Activated T-cell treated with anti-CD3 and anti-CD28 coated beads for 48 hours (primary cell): ENCODE results near the gene SMIM24.

Experiments used
- DNase-seq: peaks from one replicate; pipeline ENCODE4 v3.0.0-alpha.2; 2020; ENCODE audit warnings: low read depth

SMIM24 gene

DNA sequence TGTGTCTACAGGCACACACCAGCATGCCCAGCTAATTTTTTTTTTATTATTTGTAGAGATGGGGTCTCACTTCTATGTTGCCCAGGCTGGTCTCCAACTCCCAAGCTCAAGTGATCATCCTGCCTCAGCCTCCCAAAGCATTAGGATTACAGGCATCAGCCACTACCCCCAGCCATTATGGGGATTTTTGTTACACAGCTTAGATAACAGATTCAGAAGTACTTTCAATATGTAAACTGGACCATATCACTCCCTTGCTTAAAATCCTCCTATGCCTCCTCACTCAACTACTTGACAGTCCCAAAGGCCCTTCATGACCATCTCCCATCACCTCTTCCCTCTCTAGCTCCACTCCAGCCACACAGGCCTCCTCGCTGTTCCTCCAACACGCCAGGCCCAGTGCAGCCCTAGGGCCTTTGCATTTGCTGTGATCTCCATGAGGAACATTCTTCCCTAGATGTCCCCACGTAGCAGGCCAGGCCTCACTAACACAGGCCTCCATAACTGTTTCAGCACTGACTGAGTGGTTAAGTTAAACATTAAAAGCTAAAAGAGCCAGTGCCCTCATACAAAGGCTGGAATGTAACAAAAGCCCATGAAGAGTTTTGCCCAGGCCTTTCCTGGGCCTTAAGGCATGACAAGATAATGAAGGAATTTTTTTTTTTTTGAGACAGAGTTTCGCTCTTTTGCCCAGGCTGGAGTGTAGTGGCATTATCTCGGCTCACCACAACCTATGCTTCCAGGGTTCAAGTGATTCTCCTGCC lies 17.6 kb upstream of the SMIM24 start:
- DNase-seq = no peak

DNA sequence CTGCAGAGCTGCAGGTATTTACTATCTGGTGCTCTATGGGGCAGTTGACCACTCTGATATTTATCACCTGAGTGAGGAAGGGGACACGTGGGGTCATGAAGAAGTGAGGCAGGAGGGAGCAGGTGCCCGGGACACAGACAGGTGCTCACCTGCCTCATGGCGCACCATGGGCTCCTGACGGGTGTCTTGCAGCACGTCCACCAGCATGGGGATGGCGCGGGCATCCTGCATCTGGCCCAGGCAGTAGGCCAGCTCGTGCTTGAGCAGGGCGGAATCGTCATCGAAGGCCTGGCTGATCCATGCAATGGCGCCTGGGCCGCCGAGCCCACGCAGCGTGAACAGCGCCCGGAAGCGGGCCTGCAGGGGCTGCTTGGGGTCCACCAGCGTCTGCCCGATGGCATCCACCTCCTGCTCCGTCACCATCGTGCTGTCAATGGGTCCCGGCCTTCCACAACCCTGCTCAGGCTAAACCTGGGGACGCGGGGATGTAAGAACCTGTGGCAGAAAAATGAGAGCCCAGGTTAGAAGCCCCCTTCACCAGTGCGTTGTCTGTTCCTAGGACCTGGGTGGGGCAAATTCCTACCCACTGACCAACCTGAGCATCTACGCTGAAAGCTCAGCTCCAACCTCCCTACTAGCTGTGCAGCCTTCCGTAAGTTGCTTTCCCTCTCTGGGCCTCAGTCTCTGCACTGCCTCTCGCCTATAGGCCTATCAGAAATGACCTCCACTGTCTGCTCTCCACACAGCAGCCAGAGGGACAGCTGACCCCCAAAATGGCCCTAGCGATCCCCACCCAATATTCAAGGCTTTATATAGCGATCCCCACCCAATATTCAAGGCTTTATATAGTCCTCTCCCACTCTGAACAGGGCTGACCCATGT lies 16.3 kb upstream of the SMIM24 start:
- no peak for DNase-seq

DNA sequence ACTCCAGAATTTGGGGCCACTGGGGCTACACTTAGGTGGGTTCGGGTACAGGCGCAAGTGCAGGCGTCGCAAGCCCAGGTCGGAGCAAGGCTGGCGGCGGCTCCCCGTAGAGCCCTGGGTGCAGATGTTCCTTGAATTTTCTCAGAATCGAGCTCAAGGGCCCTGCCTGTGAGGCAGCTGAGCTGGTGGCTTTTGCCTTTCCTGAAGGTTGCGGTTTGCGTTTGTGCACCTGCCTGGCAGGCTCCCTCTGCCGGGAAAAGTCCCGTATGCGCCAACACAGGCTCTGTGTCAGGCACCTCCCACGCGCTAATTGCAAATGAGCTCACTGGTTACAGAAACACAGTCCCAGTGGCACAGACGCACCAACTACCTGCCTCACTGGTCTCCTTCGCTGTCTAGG lies 14.2 kb upstream of the SMIM24 start:
- DNase-seq = peak; percentile 48

DNA sequence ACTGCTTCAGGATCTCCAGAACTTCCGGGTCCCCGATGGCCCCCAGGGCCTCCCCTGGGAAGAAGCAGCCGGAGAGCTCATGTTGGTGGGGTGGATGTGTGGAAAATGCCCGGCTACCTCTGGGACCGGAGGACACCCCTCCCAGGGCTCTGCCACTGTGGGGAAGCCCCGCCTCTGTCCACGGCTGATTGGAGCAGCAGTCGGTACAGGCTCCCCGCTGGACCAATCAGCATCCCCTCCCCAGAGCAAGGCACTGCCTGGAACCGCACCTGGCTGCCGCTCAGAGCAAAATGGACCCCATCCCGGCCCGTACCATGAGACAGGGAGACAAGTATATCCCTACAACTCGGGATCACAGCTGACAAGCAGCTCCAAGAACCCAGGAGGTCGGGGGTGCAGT lies 13.7 kb upstream of the SMIM24 start:
- no peak for DNase-seq

DNA sequence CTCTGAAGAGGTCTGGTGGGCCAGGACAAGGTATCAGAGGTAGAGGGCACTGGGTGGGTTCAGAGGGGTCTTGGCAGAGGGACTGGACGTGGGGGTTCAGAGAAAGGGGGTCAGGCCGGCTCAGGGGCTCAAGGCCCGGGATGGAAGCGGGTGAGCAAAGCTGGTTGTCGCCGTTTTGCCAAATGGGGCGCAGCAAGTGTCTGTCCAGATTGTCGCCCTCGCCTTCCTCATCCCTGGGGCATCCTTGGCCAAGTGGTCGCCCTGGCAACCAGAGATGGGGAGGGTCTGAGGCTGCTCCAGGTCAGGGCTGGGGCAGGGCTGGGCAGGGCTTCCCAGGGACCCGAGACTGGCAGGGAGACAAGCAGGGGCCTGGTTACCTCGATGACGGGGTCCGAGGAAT lies 13.3 kb upstream of the SMIM24 start:
- no peak for DNase-seq

DNA sequence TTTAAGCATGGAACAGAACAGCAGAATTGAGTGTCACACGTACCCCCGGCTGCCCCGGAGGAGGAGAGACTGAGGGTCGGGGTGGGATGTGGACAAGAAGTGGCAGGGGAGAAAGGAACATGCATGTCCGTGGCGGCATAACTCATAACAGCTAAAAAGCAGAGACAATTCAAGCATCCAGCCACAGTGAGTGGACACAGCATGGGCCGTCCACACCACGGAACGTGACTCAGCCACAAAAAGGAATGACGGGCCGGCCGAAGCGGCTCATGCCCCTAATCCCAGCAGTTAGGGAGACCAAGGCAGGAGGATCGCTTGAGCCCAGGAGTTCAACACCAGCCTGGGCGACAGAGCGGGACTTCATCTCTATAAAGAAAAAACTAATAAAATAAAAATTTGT lies 12.6 kb upstream of the SMIM24 start:
- no peak for DNase-seq

DNA sequence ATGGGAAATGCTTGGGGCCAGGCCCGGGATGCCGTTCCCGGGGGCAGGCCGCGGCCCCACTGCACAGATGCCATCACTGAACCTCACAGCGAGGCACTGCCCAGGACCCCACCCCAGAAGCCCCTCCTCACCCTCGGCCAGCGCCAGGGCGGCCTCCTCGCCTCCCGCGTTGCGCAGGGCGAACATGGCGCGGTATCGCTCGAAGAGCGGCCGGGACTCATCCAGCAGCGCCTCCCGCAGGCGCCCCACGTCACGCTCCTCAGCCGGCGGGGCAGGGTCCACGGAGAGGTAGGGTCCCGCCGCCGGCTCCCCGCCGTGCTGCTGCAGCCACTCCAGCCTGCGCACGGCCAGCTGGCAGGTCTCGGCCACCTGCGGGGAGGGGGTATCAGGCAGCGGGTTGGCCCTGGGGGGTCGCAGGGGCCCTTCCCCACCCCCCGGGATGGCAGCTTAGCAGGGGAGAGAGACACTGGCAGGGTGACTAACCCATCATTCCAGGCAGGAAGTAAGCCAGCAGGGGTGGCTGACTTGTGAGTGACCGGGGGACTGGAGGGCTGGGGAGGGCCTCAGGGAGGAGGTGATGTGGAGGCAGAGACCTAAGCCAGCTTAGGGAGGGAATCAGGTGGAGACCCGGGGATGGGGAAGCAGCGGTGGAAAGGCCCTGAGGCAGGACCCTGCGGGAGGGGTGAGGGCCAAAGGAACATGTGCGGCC lies 12.0 kb upstream of the SMIM24 start:
- DNase-seq = no peak

DNA sequence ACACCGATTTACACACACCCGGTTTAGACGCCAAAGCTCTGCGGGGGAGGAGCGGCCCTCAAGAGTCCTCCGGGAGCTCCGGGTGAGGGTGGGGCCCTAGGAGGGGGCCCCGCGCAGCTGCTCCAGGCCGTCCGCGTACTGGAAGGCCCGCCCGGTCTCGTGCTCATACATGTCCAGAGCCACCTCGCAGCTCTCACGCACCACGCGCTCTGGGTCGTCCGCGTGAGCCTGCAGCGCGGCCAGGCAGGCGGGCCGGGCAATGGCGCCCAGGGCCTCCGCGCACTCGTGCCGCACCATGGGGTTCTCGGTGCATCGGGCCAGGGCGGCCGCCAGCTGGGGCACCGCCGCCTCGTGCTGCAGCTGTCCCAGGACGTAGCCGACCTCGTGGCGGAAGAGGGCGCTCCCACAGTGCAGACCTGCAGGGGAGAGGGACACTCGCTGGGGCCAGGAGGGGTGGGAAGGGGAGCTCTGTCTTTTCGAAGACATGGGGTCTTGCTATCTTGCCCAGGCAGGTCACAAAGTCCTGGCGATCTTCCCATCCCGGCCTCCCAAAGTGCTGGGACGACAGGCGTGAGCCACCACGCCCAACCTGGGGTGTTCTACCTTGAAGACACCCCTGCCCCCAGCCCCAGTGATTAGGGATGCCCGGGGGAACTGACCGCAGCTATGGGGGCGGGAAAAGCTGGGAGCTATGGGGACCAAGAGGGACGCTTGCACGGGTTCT lies 11.2 kb upstream of the SMIM24 start:
- DNase-seq = no peak

DNA sequence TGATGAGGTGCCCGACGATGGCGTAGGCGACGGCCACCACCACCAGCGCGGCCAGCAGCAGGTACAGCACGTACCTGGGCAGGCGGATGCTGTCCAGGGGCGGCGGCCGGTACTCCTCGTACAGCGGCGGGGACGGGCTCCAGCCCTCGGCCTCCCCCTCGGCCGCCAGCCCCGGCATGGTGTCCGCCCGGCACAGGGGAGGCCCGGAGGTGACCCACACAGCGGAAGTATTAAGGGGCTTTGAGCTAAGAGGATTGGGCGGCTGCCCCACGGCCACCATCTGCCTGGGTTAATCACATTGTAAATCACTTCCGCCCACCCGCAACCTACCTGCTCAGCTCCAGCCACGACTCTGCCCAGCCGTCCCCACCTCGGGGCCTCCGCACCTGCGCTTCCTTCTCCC lies 2.9 kb upstream of the SMIM24 start, which contains the start of gene SMIM44:
Gene SMIM44, minus strand, starts transcription at position 216 of the 403 bp plus-strand sequence. Its CDS starts 38 bp downstream, at position 178.
- no peak for DNase-seq

DNA sequence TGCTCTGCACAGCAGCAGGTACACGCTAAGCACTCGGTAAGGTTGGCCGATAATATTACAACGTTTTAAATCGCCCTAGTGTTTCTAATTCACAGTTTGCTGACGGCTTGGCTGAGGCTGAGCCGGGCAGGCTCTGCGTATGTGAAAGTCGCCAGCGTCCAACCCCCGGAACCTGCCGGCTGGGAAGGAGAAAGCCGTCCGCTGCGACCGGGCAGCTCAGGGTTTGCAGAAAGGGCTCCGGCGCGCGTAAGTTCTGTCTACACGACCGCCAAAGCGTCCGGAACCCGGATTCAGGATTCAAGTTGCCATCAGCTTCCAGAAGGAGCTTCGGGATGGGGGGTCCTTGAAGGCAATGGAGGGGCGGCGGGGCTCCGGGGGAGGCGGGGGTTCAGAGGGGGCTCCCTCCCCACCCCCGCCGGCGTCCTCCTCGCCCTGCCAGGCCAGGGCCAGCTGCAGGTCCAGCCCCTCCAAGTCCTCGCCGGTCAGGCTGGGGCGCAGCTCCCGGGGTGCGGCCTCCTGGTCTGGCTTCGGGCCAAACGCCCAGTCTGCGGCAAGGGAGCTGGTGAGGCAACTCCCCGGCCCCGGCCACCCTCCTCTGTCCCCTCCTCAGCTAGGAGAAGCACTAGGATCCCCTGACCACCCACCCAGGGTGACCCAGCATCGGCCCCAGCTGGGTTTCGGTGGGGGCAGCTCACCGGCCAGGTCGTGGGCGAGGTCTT lies 2.3 kb upstream of the SMIM24 start:
- no peak for DNase-seq

DNA sequence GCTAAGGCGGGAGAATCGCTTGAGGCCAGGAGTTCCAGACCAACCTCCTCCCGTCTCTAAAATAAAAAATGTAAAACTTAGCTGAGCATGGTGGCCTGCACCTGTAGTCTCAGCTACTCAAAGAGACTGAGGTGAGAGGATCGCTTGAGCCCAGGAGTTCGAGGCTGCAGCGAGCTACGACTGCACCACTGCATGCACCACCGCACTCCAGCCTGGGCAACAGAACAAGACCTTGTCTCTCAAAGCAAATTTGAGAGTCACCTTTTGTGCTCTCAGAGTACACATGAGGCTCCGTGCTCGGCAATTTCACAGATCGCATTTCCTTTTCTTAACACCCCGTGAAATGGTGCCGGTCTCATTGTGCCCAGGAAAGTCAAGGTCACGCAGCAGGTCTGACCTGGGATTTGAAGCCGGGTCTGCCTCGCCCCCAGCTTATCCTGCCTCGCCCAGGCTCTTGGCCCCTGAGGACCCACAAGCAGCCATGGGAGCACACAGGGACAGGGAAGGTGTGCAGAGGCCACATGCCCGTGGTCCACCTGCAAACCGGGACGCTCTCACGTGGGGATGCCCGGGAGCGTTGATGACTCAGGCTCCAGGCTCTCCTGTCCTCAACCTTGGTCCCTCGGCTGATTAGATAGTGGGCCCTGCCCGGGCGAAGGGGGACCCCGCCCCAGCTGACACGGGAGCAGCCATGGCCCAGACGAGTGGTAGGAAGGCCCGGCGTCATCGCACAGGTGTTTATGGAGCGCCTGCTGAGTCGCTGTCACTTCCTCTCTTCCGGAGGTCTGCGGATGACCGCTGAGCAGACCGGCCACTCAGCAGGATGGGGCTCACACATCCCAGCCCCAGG lies 1.1 kb upstream of the SMIM24 start:
- no peak for DNase-seq

DNA sequence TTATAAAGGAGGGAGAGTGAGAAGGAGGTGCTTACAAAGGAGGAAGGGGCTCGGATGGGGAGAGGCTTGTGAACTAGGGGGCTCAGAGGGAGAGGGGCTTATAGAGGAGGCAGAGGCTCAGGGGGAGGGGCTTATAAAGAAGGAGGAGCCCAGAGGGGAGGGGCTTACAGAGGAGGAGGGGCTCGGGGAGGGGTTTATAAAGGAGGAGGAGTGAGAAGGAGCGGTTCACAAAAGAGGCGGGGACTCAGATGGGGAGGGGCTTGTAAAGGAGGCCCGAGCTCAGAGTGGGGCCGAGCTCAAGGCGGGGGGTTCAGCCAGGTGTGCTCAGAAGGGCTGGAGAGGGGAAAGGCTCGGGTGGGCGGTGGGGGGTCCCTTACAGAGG lies 500 bp downstream of the SMIM24 start:
- no peak for DNase-seq

DNA sequence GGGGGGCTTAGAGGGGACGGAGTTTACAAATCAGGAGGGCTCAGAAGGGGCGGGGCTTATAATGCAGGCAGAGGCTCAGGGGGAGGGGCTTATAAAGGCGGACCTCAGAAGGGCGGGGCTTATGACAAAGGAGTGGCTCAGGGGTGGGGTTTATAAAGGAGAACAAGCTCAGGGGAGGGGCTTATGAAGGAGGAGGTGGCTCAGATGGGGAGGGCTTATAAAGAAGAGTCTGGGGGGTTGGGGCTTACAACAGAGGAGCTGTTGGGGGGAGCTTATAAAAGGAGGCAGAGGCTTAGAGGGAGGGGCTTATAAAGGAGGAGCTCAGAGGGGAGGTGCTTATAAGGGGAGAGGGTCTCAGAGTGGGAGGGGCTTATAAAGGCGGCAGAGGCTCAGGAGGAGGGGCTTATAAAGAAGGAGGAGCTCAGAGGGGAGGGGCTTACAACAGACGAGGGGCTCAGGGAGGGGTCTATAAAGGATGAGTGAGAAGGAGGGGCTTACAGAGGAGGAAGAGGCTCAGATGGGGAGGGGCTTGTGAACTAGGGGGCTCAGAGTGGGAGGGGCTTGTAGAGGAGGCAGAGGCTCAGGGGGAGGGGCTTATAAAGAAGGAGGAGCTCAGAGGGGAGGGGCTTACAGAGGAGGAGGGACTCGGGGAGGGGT lies 1.0 kb downstream of the SMIM24 start:
- DNase-seq = no peak

DNA sequence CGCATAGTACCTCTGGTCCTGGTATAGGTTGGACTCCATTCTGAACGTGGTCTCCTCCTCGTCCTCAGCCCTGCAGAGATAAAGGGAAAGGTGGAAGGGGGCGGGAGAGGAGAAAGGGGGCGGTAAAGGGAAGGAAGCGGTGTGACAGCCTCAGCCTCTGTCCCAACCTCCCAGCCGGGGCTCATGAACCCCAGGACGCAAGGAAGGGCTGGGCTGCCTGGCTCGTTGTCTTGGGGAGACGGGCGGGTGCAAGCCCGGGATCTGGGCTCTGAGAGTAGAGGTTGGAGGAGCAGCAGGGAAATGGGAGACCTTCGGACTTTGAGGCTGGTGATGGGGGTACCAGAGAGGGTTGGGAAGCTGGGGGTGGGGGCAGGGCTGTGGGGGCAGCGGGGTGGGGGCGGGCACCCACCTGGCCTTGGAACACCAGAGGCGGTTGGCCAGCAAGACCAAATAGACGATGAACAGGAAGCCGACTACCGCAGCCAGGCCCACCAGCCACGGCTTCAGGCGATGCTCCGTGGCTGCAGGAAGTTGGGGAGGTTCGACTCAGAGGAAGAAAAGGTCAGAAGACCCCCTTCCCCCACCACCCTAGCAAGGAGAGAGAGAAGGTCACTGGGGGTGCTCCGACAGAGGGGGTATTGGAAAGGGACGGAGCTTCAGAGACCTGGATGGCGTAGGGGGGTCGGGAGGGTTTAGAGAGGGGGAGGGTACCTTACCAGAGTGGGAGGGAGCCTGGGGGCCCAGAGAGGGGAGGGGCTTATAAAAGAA lies 1.7 kb downstream of the SMIM24 start:
- DNase-seq = no peak

DNA sequence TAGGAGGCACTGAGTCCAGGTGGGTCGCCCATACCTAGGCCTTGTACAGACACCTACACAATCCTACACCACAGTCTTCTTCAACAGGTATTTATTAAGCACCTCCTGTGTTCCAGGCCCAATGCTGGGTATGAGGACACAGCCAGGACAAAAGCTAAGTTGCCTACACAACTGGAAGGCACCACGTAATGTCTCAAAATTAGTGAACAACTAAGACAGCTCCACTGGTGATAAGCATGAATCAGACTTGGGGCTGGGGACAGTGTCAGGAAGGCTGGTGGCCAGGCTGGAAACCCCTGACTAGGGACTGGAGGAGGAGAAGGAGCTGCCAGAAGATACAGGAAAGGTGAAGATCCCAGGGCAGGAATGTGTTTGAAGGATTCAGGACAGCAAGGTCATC lies 2.4 kb downstream of the SMIM24 start:
- DNase-seq = no peak

DNA sequence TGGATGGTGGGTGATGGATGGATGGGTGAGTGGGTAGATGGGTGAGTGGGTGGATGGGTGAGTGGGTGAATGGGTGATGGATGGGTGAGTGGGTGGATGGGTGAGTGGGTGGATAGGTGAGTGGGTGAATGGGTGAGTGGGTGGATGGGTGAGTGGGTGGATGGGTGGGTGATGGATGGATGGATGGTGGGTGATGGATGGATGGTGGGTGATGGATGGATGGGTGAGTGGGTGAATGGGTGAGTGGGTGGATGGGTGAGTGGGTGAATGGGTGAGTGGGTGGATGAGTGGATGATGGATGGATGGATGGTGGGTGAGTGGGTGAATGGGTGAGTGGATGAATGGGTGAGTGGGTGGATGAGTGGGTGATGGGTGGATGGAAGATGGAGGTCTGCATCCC lies 2.8 kb downstream of the SMIM24 start:
- DNase-seq = no peak

DNA sequence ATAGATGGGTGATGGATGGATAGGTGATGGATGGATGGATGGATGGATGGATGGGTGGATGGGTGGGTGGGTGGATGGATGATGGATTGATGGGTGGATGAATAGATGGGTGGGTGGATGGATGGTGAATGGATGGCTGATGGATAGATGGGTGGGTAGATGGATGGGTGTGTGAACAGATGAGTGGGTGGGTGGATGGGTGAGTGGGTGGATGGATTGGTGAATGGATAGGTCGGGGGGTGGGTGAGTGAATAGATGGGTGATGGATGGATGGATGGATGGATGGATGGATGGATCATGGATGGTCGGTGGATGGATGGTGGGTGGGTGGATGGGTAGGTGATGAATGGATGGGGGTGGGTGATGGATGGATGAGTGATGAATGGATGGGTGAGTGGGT lies 3.5 kb downstream of the SMIM24 start:
- DNase-seq = no peak

DNA sequence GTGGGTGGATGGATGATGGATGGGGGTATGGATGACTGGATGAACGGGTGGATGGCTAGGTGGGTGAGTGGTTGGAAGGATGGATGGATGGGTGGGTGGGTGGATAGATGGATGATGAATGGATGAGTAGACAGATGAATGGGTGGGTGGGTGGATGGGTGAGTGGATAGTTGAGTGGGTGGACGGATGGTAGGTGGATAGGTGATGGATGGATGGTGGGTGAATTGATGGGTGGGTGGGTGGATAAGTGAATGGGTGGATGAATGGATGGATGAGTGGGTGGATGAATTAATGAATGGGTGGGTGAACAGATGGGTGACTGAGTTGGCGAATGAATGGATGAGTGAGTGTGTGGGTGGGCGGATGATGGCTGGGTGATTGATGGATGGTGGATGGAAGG lies 4.9 kb downstream of the SMIM24 start:
- DNase-seq = no peak

DNA sequence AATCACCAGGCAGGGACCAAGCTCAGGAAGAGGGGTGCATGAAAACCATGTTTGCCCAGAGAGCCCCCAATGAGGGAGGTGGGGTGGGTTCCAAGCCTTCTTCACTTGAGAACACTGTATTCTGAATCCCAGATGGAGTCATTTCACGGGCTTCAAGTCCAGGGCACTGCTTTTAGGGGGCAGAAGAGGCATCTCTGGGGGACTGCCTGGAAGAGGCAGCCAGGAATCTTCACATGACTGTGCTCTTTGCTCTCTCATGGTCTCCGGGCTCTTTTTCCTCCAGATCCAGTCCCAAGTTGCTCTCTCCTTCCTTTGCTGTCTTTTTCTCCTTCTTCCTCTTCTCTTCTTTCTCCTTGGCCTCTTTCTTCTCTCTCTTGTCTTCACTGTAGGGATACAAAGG lies 5.7 kb downstream of the SMIM24 start:
- DNase-seq = no peak
